Heart left ventricle (tissue), 16 donors: ENCODE results near the gene SCRN2. TPM values are rescaled to one million over a fixed set of nuclear protein-coding genes. Genes with fewer than 3 reads are reported as not detected.

ENCODE experiments used
- ATAC-seq, 4 donors: fragments of 200-7000 bp; cut with Tn5 transposase; one replicate each; pipeline ENCODE4 v1.9.1; 2020 to 2022; ENCODE audit warnings: moderate library complexity in 4 of 4, mild to moderate bottlenecking in 3 of 4, moderate number of reproducible peaks in 1 of 4
- DNase-seq, 5 donors: peaks; one replicate each; pipeline ENCODE4 v3.0.0-alpha.2; 2020
- H3K27ac ChIP-seq, 12 donors: fragments of 200-600 bp; sonication (generic) in 4 of 12; one replicate each; pipeline versions ENCODE4 v1.5.0 to v1.8.0; 2016 to 2022; ENCODE audit warnings: mild to moderate bottlenecking in 2 of 12
- H3K27me3 ChIP-seq, 9 donors: fragments of 200-600 bp; sonication (generic) in 2 of 9; one replicate each; pipeline versions ENCODE4 v1.5.1 to v1.8.0; 2016 to 2022; ENCODE audit warnings: mild to moderate bottlenecking in 3 of 9
- H3K36me3 ChIP-seq, 9 donors: fragments of 200-600 bp; sonication (generic) in 2 of 9; one replicate each; pipeline versions ENCODE4 v1.5.0 to v1.8.0; 2018 to 2022; ENCODE audit warnings: mild to moderate bottlenecking in 2 of 9
- H3K4me1 ChIP-seq, 12 donors: fragments of 200-600 bp; sonication (generic) in 4 of 12; one replicate each; pipeline versions ENCODE4 v1.5.0 to v1.8.0; 2016 to 2022; ENCODE audit warnings: mild to moderate bottlenecking in 3 of 12
- H3K4me3 ChIP-seq, 12 donors: fragments of 200-600 bp; sonication (generic) in 4 of 12; one replicate each; pipeline versions ENCODE4 v1.5.0 to v1.8.0; 2017 to 2022; ENCODE audit warnings: mild to moderate bottlenecking in 9 of 12, moderate library complexity in 4 of 12
- H3K9me3 ChIP-seq, 12 donors: fragments of 200-600 bp; sonication (generic) in 4 of 12; one replicate each; pipeline versions ENCODE4 v1.5.0 to v1.8.0; 2016 to 2022; ENCODE audit warnings: mild to moderate bottlenecking in 1 of 12
- CTCF ChIP-seq, 12 donors: fragments of 200-600 bp; sonication (generic) in 4 of 12; IDR thresholded peaks; one replicate each; pipeline versions ENCODE4 v1.5.0 to v1.8.0; 2018 to 2022; ENCODE audit warnings: antibody characterized with exemption in 12 of 12, mild to moderate bottlenecking in 5 of 12
- POLR2A ChIP-seq, 2 donors: fragments of 450-650 bp; IDR thresholded peaks; one replicate each; pipeline ENCODE4 v1.6.1; 2017; ENCODE audit warnings: antibody characterized with exemption in 2 of 2, mild to moderate bottlenecking in 2 of 2, moderate library complexity in 2 of 2
- WGBS, 4 donors: extraction: QIAGEN DNeasy Blood & Tissue Kit in 2 of 4; methylation state at CpG; one replicate each; pipeline versions ENCODE4 v1.1.5 to v1.1.7; 2013 to 2018; 5-methylcytosine and 5-hydroxymethylcytosine counted together
- intact Hi-C, 10 donors: fragments of 100-400 bp; cut with DNase I; formaldehyde crosslinking; loops; one replicate each; pipeline versions ENCODE4 v1.11.1 to v1.14.2; 2022
- polyA plus RNA-seq, 2 donors: library from polyadenylated mRNA; stranded (reverse); fragments of 200-250 nt; gene quantifications; one replicate each; pipeline ENCODE4 v1.2.3, GENCODE V29; 2013
- total RNA-seq, 9 donors: library from RNA; depleted of rRNA in 2 of 9; stranded (reverse); fragments of >200 nt in 2 of 9; fragmentation: NEBNext Ultra II Directional in 3 of 9; extraction: Animal tissue kit (Norgen Biotek cat#: 25700) in 3 of 9; gene quantifications; one replicate each; pipeline versions ENCODE4 v1.1.0 to v1.2.4, GENCODE V29; 2016 to 2023
- donor health status: ischemic (EF 13 %, LVEDD 7.1; RV severe dilation, severe dysfunction).
- donor health status: healthy with polysubstance abuse.
- donor health status: DM: no; HTN: yes; CAD: no.
- donor health status: DM: no; HTN: no; CAD: no.
- donor health status: ischemic (EF 25% LVEDD 6.9; RV normal size, moderate dysfunction).
- donor health status: ischemic (EF 25% LVEDD 5.7; RV mildly dilated, moderate dysfunction).
- donor health status: healthy.
- donor health status: DM: yes; HTN: yes; CAD: no.
- donor health status: ischemic (EF 35%, LVEDD 5.7; RV mildly dilated, moderate dysfunction).
- donor health status: nonischemic (EF 11% LVEDD 7.7; RV severe dilation, severe dysfunction).
- donor health status: DM: yes; HTN: yes; CAD: no.
- donor health status: PGD.
- donor health status: ischemic (EF 29% LVEDD 5.4; RV normal size, mild dysfunction).
- donor health status: nonischemic (EF 23%, LVEDD 6.1; RV moderate dilation, normal function).

Gene SCRN2
- total and polyA plus RNA-seq, 11 donors, result 17.5 to 58.5 (median 33.9) TPM

GRCh38 chr17:47831934-47832327, 9.1 kb downstream of the SCRN2 start:
- H3K36me3 ChIP-seq, result peaks cover 0 to 39% (median 28%) of the 10 kb centered on the region in 9 donors
- no peaks in the 10 kb centered on the region for H3K27me3 ChIP-seq
- no peaks in the 10 kb centered on the region for H3K9me3 ChIP-seq
- DNase-seq (no peak), ATAC-seq (peak in 2 of 4 donors; percentile 10)
- H3K4me1 ChIP-seq, result peaks cover 0 to 52% (median 24%) of the 10 kb centered on the region in 12 donors
- H3K4me3 ChIP-seq, result peak overlapping the region; percentile 68 to 93 (median 77)
- no peak for TF ChIP-seq CTCF (IDR thresholded peaks at IDR 0.05)
- no peak for TF ChIP-seq POLR2A (IDR thresholded peaks at IDR 0.05)
- peak overlapping the region in 7 of 12 donors; percentile 12 to 86 (median 75) for H3K27ac ChIP-seq
- 9 to 12% (median 10%) methylated on average over 7 of the region's 7 CpGs for WGBS, 4 donors
- intact Hi-C loops, result no loop called here

- 0 to 1% (median 1%) methylated on average over 28 to 42 of the region's 42 CpGs for WGBS, 4 donors
- intact Hi-C loops, result no loop called here
- ATAC-seq (peak; percentile 95 to 98 (median 96)), DNase-seq (peak; percentile 94 to 96 (median 95))
- Histone ChIP-seq H3K27me3 (no peaks in the 10 kb centered on the region), H3K4me3 (peak within 1 kb of the TSS; percentile 68 to 93 (median 77)), H3K9me3 (no peaks in the 10 kb centered on the region), H3K36me3 (peaks cover 0 to 41% (median 31%) of the 10 kb centered on the region in 9 donors), H3K27ac (peak within 1 kb of the TSS in 11 of 12 donors; percentile 53 to 86 (median 75)), H3K4me1 (peaks cover 0 to 52% (median 24%) of the 10 kb centered on the region in 12 donors)
- TF ChIP-seq CTCF (IDR thresholded peaks at IDR 0.05) (peak in 1 of 12 donors; percentile 18), POLR2A (IDR thresholded peaks at IDR 0.05) (peak in 1 of 2 donors; percentile 85)
These were observed 9.8 kb downstream of the SCRN2 start, which contains the start of the genes LRRC46 and MRPL10 for GRCh38 chr17:47831003-47831933. Gene LRRC46 (plus strand): TSS chr17:47831670. CDS start chr17:47831990, 320 bp downstream. Gene MRPL10 (minus strand): TSS chr17:47831541. CDS start chr17:47831511, 30 bp downstream.

GRCh38 chr17:47830396-47831002, 10.6 kb downstream of the SCRN2 start:
- Histone ChIP-seq H3K4me1 (peaks cover 0 to 50% (median 24%) of the 10 kb centered on the region in 12 donors), H3K27me3 (no peaks in the 10 kb centered on the region), H3K27ac (peak overlapping the region in 10 of 12 donors; percentile 63 to 86 (median 75)), H3K36me3 (peaks cover 0 to 41% (median 34%) of the 10 kb centered on the region in 9 donors), H3K4me3 (peak overlapping the region; percentile 68 to 93 (median 77)), H3K9me3 (no peaks in the 10 kb centered on the region)
- WGBS, 4 donors, result 69 to 77% (median 72%) methylated on average over 18 of the region's 18 CpGs
- TF ChIP-seq CTCF (IDR thresholded peaks at IDR 0.05), result no peak
- no peak for TF ChIP-seq POLR2A (IDR thresholded peaks at IDR 0.05)
- intact Hi-C loops, result no loop called here
- no peak for DNase-seq
- no peak for ATAC-seq
